K562 (cell line): Measurements from ENCODE around the gene ISY1.

ENCODE experiments used
- BCLAF1 ChIP-seq, 2 experiments: fragments of 450-650 bp in 1 of 2; IDR thresholded peaks; 2 replicates each; pipeline ENCODE4 v1.6.1; 2011 to 2017; ENCODE audit warnings: low read depth in 2 of 2, antibody characterized with exemption in 1 of 2, borderline replicate concordance in 1 of 2, low read length in 1 of 2, mild to moderate bottlenecking in 1 of 2, mixed read lengths in 1 of 2; ENCODE audit not compliant: control insufficient read depth in 1 of 2
- CTCF ChIP-seq, 3 experiments: IDR thresholded peaks in 2 of 3; conservative IDR thresholded peaks in 1 of 3; 2 replicates each; pipeline ENCODE4 v1.5.1; 2011 to 2012; ENCODE audit warnings: low read length in 3 of 3, mild to moderate bottlenecking in 3 of 3, control low read depth in 2 of 3, improper control_type of control experiment in 1 of 3, inconsistent platforms in 1 of 3, low read depth in 1 of 3, mixed read lengths in 1 of 3, moderate library complexity in 1 of 3; ENCODE audit not compliant: insufficient read depth in 2 of 3
- JUND ChIP-seq, 2 experiments: IDR thresholded peaks; 2 replicates in 1 of 2; 3 replicates in 1 of 2; pipeline ENCODE4 v1.6.1; 2011; ENCODE audit warnings: borderline replicate concordance in 2 of 2, low read depth in 2 of 2, low read length in 2 of 2, improper control_type of control experiment in 1 of 2, missing biosample characterization in 1 of 2, missing genetic modification characterization in 1 of 2, missing genetic modification reagents in 1 of 2
- PBX2 ChIP-seq, 2 experiments: IDR thresholded peaks in 1 of 2; conservative IDR thresholded peaks in 1 of 2; 2 replicates each; pipeline ENCODE4 v1.6.1; 2016; ENCODE audit warnings: low read depth in 2 of 2, mild to moderate bottlenecking in 1 of 2, missing compliant biosample characterization in 1 of 2, missing genetic modification characterization in 1 of 2, moderate library complexity in 1 of 2
- SETDB1 ChIP-seq: IDR thresholded peaks from one replicate; pipeline ENCODE4 v1.6.1; 2012; ENCODE audit warnings: low read length, control low read depth, inconsistent platforms
- SLC30A9 ChIP-seq: fragments of 250-450 bp; sonication (Bioruptor Pico); IDR thresholded peaks from 2 replicates; pipeline ENCODE4 v1.8.0; 2022; ENCODE audit warnings: mild to moderate bottlenecking, moderate library complexity
- TAF1 ChIP-seq: IDR thresholded peaks from 2 replicates; pipeline ENCODE4 v1.6.1; 2011; ENCODE audit warnings: mild to moderate bottlenecking, low read length, moderate library complexity; ENCODE audit not compliant: insufficient read depth, control insufficient read depth, severe bottlenecking; ENCODE audit errors: extremely low read depth

GRCh38 chr3:129084501-129084900, 76.4 kb downstream of the ISY1 start:
- TF ChIP-seq CTCF (IDR thresholded peaks at IDR 0.05 in 2 of 3, conservative IDR thresholded peaks at IDR 0.05 in 1 of 3; ENCODE audit: insufficient read depth in 2 of 3, low read depth in 1 of 3, low read length in 3 of 3) (no peak), SETDB1 (no peak), SLC30A9 (no peak), BCLAF1 (IDR thresholded peaks at IDR 0.05; ENCODE audit: borderline replicate concordance in 1 of 2, control insufficient read depth in 1 of 2, low read depth in 2 of 2, low read length in 1 of 2) (no peak), PBX2 (CRISPR knock-in tag; IDR thresholded peaks at IDR 0.05; ENCODE audit: low read depth) (no peak), PBX2 (tag; conservative IDR thresholded peaks at IDR 0.05; ENCODE audit: low read depth) (no peak), TAF1 (no peak), JUND (IDR thresholded peaks at IDR 0.05; ENCODE audit: borderline replicate concordance, low read depth, low read length) (no peak), JUND (tag; IDR thresholded peaks at IDR 0.05; ENCODE audit: borderline replicate concordance, low read depth, low read length) (no peak)
